Activated CD8-positive, alpha-beta memory T cell treated with anti-CD3 and anti-CD28 coated beads for 24 hours (primary cell): ENCODE results near the gene PEX11A.

Source experiments
- DNase-seq: peaks from one replicate; pipeline ENCODE4 v3.0.0-alpha.2; 2020

The PEX11A gene

GRCh38 chr15:89654847-89655805, 35.4 kb downstream of the PEX11A start, which contains the start of gene KIF7:
KIF7 (minus strand) TSS chr15:89655467; CDS start chr15:89652930, 2,537 bp downstream.
- DNase-seq, result peak; percentile 65

- DNase-seq, result no peak
Measured at GRCh38 chr15:89654301-89654761, 36.2 kb downstream of the PEX11A start.

- no peak for DNase-seq
Measured at GRCh38 chr15:89653578-89653977, 37.0 kb downstream of the PEX11A start.

GRCh38 chr15:89652666-89653065, 37.9 kb downstream of the PEX11A start:
- no peak for DNase-seq

- DNase-seq, result no peak
Measured at GRCh38 chr15:89652131-89652530, 38.4 kb downstream of the PEX11A start.

- DNase-seq, result no peak
Measured at GRCh38 chr15:89649716-89650115, 40.8 kb downstream of the PEX11A start.

GRCh38 chr15:89649013-89649625, 41.4 kb downstream of the PEX11A start:
- no peak for DNase-seq

- no peak for DNase-seq
Measured at GRCh38 chr15:89648106-89649012, 42.2 kb downstream of the PEX11A start.

GRCh38 chr15:89647191-89647851, 43.2 kb downstream of the PEX11A start:
- DNase-seq, result peak; percentile 87

GRCh38 chr15:89646416-89647141, 44.0 kb downstream of the PEX11A start:
- no peak for DNase-seq

- no peak for DNase-seq
Measured at GRCh38 chr15:89645680-89646079, 44.9 kb downstream of the PEX11A start.

GRCh38 chr15:89642106-89642505, 48.4 kb downstream of the PEX11A start:
- DNase-seq, result no peak

GRCh38 chr15:89641053-89641452, 49.5 kb downstream of the PEX11A start:
- no peak for DNase-seq

- no peak for DNase-seq
Measured at GRCh38 chr15:89640245-89640644, 50.3 kb downstream of the PEX11A start.

GRCh38 chr15:89633585-89633984, 57.0 kb downstream of the PEX11A start:
- peak; percentile 32 for DNase-seq

- DNase-seq, result peak; percentile 37
Measured at GRCh38 chr15:89632563-89633430, 57.8 kb downstream of the PEX11A start.

- no peak for DNase-seq
Measured at GRCh38 chr15:89631902-89632264, 58.7 kb downstream of the PEX11A start.
